Spleen (tissue), 7 donors: ENCODE measurements around the gene SCPEP1.

ENCODE experiments used
- CTCF ChIP-seq, 11 experiments: fragments of 200-600 bp in 7 of 11; fragments of 450-650 bp in 4 of 11; sonication (generic) in 4 of 11; IDR thresholded peaks in 8 of 11; conservative IDR thresholded peaks in 3 of 11; 1 replicate in 7 of 11; 2 replicates in 4 of 11; pipeline versions ENCODE4 v1.4.0 to v1.8.0; 2016 to 2021; ENCODE audit warnings: antibody characterized with exemption in 11 of 11, inconsistent platforms in 4 of 11, mild to moderate bottlenecking in 1 of 11
- POLR2A ChIP-seq, 3 donors: fragments of 450-650 bp; IDR thresholded peaks; one replicate each; pipeline ENCODE4 v1.5.1; 2017; ENCODE audit warnings: antibody characterized with exemption in 3 of 3, mild to moderate bottlenecking in 1 of 3
- POLR2AphosphoS5 ChIP-seq, 3 donors: sonication (generic); formaldehyde crosslinking; IDR thresholded peaks; one replicate each; pipeline ENCODE4 v1.5.1; 2017; ENCODE audit warnings: antibody characterized with exemption in 3 of 3
- donor health status: DM: no; HTN: no; CAD: no; lungs with moderate emphysema.
- donor health status: DM: no; HTN: no; CAD: no.
- donor health status: DM: no; HTN: no; CAD: no.

DNA sequence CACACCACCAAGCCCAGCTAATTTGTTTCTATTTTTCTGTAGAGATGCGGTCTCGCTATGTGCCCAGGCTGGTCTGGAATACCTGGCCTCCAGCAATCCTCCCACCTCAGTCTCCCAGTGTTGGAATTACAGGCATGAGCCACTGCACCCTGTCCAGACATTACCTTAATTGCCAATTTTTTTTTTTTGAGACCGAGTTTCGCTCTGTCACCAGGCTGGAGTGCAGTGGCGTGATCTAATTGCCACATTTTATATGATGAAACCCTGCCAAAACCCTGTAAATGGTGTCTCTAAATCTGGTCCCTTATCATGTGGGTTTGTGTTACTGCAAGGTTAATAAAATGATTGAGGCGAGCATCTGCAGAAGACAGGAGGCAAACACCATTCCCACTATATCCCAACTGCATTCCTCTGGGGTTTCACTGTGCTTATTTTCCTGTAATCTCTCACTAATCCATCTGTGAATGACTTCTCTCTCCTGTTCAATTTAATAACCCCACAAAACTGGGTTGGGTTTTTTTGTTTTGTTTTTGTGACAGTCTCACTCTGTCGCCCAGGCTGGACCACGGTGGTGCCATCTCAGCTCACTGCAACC lies 44.7 kb upstream of the SCPEP1 start:
- TF ChIP-seq CTCF (IDR thresholded peaks at IDR 0.05 in 8 of 11, conservative IDR thresholded peaks at IDR 0.05 in 3 of 11) (no peak), POLR2A (IDR thresholded peaks at IDR 0.05) (no peak), POLR2AphosphoS5 (IDR thresholded peaks at IDR 0.05) (no peak)
